ENCODE data around the gene MEAK7.

Gene MEAK7

GRCh38 chr16:84464116-84464515 lies 40.3 kb downstream of the MEAK7 start:
- no peak for DNase-seq

GRCh38 chr16:84463221-84463620 lies 41.2 kb downstream of the MEAK7 start:
- no peak for DNase-seq

GRCh38 chr16:84462296-84463210 lies 41.9 kb downstream of the MEAK7 start:
- DNase-seq: no peak

- no peak for DNase-seq
These were observed 42.8 kb downstream of the MEAK7 start for GRCh38 chr16:84461413-84462295.

GRCh38 chr16:84461029-84461412 lies 43.4 kb downstream of the MEAK7 start:
- no peak for DNase-seq

- no peak for DNase-seq
These were observed 43.9 kb downstream of the MEAK7 start for GRCh38 chr16:84460406-84461028.

GRCh38 chr16:84459941-84460405 lies 44.5 kb downstream of the MEAK7 start:
- DNase-seq: no peak

GRCh38 chr16:84459533-84459894 lies 44.9 kb downstream of the MEAK7 start:
- DNase-seq: no peak

- DNase-seq: no peak
These were observed 45.6 kb downstream of the MEAK7 start for GRCh38 chr16:84458606-84459532.

- DNase-seq: no peak
These were observed 49.4 kb downstream of the MEAK7 start for GRCh38 chr16:84455031-84455430.

All from GOT3 (cell line).